GM18867 (cell line): Measurements from ENCODE around the gene TXNRD2.

ENCODE experiments used
- ATAC-seq: cut with Tn5 transposase; IDR thresholded peaks from one replicate; pipeline ENCODE4 v1.9.1; 2021; ENCODE audit warnings: mild to moderate bottlenecking, moderate library complexity; ENCODE audit not compliant: unreplicated experiment

Gene TXNRD2

DNA sequence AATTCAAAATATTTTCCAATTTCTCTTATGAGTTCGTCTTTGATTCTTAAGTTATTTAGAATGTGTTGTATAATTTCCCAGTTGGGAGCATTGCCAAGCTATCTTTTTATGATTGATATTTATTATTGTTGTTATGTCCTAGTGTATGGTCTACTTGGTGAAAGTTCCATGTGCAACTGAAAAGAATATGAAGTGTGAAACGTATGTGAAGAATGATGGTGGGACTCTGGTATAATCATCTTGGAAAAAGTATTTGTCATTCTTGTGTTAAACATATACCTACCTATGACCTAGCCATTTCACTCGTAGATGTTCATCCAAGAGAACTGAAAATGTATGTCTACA lies 75.0 kb downstream of the TXNRD2 start:
- no peak for ATAC-seq

DNA sequence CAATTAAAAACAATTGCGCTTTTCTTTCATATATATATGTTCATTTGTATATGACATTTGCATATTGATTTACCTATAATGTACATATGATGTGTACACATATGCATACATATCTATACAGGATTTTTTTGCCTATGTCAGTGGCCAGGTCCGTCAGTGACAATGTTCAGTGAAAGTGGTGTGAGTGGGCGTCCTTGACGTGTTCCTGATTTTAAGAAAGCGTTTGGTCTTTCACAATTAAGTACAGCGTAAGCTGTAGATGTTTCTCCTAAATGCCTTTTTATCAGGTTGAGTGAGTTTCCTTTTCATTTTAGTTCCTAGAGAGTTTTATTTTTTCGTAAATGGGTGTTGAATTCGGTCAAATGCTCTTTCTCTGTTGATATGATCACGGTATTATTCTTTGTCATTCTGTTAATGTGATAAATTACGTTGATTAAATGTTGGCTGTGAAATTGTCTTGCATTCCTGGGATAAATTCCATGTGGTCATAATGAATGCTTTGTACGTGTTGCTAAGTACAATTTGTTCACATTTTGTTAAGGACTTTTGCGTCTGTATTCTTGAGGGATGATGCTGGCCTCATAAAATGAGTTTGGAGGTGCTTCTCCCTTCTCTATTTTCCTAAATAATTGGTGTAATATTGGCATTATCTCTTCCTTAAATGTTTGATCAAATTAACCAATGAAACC lies 76.3 kb downstream of the TXNRD2 start:
- no peak for ATAC-seq

DNA sequence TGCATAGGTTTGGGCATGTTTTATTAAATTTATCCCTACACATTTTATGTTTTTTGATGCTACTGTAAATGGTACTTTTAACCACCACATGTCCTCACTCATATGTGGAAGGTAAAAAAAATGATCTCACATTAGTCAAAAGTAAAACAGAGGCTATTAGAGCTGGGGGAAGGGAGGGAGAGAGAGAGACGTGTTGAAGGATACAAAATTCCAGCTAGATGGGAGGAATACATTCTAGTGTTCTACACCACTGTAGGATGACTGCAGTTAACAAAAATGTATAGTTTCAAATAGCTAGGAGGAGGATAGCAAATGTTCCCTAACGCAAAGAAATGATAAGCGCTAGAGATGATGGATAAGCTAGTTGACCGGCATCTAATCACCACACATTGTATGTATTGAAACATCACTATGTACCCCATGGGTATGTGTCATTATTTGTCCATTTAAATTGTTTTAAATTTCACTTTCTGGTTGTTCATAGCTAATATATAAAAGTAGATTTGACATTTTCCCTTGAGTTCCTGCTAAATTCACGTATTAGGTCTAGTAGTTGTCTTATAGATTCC lies 77.0 kb downstream of the TXNRD2 start:
- no peak for ATAC-seq

DNA sequence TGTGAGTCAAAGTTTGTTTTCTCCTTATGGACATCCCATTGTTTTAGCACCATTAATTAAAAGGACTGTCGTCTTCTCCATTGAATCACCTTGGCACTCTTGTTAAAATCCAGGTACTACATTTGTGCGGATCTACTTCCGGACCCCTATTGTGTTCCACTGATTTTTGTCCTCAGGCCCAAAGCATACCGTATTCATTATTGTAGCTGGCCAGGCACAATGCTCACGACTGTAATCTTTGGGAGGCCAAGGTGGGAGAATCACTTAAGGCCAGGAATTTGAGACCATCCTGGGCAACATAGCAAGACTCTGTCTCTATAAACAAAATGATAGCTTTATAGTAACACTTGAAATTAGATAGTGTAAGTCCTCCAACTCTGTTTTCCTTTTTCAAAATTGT lies 78.0 kb downstream of the TXNRD2 start:
- no peak for ATAC-seq

DNA sequence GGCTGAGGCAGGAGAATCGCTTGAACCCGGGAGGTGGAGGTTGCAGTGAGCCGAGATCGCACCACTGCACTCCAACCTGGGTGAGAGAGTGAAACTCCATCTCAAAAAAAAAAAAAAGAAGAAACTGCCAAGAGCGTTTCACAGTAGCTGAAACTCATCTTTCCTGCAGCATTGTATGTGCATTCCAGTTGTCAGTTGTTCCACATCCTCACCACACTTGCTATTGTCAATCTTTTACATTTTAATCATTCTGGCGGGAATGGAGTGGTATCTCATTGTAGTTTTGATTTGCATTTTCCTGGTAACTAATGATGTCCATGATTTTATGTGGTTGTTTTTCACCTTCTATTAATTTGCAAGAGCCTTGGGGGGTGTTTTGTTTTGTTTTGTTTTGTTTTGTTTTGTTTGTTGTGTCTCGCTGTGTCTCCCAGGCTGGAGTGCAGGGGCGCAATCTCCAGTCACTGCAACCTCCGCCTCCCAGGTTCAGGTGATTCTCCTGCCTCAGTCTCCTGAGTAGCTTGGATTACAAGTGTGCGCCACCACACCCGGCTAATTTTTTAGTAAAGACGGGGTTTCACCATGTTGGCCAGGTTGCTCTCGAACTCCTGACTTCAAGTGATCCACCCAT lies 78.9 kb downstream of the TXNRD2 start:
- ATAC-seq: no peak

DNA sequence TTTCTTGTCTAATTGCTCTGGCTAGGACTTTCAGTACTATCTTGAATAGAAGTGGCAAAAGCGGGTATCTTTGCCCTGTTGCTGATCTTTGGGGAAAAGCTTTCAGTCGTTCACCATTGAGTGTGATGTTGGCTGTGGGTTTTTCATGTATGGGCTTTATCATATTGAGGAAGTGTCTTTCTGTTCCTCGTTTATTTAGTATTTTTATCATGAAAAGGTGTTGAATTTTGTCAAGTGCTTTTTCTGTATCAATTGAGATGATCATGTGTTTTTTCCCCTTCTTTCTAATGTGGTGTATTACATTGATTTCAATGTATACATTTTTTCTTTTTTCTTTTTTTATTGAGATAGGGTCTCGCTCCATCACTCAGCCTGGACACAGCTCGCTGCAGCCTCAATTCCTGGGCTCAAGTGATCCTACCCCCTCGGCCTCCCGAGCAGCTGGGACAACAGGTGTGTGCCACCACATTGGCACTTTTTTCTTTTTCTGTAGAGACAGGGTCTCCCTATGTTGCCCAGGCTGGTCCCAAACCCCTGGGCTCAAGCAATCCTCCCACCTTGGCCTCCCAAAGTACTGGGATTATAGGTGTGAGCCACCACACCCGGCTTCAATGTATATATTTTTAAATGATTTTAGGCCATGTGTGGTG lies 81.6 kb downstream of the TXNRD2 start:
- no peak for ATAC-seq

DNA sequence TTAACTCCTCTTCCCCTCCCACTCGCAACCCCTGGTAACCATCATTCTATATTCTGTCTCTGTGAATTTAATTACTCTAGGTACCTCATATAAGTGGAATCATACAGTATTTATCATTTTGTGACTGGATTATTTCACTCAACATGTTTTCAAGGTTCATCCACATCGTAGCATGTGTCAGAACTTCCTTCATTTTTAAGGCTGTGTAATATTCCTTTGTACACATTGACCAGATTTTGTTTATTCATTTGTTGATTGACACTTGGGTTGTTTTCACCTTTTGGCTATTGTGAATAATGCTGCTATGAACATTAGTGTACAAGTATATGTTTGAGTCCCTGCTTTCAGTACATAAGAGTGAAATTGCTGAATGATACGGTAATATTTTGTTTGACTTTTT lies 84.2 kb downstream of the TXNRD2 start:
- no peak for ATAC-seq

DNA sequence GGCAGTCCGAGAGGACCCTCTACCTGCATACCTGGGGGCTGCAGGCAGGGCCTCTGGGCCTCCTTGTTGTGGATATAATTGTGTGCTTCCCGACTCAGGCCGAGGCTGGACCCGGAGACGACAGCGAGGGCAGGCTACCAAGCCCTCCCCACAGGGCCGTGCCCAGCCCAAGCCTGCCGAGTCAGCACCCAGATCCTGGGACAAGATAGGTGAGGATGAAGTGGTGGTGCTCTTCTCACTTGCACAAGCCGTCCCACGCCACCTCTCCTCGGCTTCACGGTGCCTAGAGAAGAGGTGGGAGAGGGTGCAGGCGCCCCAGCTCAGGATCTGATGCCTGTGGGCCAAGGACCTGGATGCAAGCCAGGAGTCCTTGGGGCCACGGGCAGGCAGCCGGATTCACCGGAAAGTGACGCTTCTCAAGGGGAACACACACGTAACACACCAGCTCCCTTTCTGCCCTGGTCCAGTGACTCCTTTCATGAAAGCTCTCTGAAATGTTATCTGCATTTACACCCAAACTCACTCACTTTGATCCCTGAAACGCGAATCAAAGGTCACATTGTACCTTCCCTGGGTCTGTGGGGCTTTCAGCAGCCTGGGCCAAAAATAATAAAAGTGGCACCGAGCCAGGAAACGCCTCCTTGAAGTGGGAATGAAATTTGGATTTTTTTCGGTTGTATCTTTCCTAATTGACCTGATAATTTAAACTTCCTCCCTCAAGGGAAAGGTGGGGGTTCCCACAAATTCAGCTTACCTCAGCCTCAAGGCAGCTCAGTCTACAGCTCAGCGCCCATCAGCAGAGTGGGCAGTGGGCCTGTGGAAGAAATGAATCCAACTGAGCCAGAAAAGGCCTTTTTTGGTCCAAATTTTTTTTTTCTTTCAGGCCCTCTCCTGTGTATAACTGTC lies 85.9 kb downstream of the TXNRD2 start:
- ATAC-seq: peak; percentile 11

DNA sequence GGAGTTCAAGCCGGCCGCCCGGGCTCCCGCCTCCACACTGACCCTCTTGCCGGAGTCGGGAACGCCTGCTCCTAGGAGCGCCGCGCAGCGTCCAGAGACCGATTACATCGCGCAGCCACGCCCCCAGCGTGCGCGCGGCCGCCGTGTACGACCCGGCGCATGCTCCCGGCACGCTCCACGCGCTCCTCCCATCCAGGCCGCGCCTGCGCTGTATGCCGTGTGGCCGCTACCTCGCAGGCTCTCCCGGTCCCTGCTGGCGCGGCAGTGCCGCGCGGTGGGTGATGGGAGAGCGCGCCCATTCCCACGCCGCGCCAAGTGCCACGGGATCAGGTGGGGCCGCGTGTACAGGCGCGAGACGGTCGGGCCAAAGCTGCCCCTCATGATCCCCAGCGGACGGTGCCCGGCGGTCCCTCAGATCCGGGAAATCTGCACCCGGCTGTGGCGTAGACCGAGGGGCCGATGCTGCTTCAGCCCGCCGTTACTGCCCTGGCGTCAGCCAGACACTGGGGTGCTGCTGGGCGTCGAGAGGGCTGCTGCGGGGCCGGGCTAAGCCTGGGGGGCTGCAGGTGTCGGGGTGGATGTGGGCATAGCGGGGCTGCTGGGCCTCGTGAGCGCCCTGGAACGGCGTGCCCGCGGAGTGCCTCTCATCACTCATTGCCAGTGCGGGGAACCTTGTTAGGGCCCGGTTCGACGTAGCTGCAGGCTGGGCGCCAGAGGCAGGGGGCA lies 86.7 kb downstream of the TXNRD2 start, which contains the start of the genes GNB1L and RTL10:
Gene GNB1L (minus strand): TSS at position 97 of the 726 bp plus-strand sequence. CDS start 33,519 bp downstream, outside the sequence.
Gene RTL10 (minus strand): TSS at position 97 of the 726 bp plus-strand sequence. CDS start 2,613 bp downstream, outside the sequence.
- ATAC-seq: peak; percentile 83

DNA sequence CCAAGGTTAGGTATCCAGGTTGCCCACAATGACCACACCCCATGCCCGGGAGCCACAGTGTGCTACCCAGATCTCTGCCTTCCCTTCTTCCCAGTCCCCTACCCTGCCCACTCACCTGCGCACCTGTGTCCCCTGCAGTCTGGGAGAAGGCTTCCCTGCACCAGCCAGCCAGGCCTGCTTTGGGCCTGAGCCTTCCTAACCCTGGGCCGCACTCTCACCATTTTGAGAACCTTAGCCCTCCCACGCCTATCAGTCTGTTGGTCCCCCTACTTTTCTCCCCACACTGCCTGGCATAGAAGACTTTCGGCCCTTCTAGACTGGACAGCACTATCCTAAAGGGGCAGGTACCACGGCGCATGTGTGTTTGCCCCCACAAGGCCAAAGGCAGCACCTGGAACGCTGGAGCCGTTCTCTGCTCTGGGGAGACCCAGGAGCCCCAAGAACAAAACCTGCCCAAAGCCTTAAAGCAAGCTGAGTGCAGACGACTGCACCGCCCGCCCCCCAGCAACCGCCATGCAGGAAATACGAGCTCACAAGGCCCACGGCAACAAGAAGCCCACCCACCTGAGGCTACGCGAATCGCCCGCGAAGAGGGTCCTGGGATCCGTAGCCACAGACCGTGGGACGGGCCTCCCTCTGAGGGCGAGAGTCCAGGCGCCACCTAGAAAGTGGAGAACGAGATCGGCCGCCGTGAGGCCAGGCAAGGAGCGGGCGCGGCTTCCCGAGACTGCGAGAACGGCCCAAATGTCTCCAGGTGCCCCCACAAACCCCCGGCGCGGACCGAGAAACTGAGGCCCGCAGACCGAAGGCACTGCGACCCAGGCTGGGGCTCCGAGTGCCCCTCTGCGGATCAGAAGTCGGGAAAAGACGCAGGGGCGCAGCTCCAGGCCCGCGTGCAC lies 87.5 kb downstream of the TXNRD2 start:
- no peak for ATAC-seq

DNA sequence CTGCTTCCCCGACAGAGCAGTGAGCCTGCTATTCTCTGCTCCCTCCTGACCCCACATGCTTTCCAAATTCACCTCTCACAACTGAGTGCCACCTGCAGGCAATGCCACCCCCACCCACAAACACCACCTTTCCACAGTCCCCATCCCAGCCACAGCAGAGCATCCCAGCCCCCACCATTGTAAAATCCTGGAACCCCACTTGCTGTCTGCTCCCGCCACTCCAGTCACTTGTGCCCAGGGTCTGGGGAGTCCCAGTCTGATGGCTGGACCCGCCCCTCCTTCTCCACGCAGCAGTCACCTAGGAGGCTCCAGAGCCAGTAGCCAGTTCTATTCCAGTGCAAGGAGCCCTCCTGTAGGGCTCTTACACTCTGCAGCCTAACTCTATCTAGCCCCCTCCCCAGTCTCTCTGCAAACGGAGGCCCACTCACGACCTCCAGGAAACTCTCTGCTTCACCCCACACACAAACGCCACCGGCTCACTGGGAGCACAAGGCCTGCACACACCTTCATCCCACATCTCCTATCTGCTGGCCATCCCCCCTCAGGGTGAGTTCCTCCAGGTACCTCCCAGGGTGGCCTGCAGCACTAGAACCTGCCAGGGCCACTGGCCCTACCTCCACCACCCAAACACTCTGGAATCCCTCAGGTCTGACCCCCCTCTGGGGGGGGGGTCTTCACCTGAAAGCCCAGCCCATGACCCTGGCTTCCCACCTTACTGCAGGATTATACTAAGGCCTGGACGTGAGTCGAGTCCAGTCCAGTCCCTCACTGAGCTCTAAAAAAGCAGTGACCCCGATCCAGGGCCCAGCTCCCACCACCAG lies 88.3 kb downstream of the TXNRD2 start:
- no peak for ATAC-seq

DNA sequence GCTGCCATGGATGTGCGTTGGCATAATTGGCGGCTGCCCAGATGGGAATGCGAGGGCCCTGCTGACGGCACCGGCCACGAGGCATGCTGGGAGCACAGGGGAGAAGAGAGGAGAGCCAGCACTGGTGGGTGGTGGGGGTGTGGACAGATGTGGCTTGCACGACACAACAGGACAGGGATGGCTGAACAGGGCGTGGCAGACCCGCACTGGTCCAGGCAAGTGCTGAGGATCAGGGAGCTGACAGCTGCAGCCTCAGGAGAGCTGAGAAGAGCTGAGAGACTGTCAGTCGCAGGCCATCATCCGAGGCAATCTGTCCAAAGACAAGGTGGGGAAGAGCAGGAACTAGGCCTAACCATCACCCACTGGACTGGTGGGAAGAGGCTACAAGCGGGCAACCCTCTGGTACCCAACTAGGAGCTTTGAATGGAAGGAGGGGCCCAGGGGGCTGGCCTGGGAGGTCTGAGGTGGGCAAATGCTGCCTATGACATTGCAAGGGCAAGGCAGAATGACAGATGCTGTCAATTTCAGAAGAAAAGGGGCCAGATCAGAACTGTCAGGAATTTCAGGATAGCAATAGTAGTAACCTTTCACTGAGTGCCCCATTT lies 89.3 kb downstream of the TXNRD2 start:
- ATAC-seq: no peak

DNA sequence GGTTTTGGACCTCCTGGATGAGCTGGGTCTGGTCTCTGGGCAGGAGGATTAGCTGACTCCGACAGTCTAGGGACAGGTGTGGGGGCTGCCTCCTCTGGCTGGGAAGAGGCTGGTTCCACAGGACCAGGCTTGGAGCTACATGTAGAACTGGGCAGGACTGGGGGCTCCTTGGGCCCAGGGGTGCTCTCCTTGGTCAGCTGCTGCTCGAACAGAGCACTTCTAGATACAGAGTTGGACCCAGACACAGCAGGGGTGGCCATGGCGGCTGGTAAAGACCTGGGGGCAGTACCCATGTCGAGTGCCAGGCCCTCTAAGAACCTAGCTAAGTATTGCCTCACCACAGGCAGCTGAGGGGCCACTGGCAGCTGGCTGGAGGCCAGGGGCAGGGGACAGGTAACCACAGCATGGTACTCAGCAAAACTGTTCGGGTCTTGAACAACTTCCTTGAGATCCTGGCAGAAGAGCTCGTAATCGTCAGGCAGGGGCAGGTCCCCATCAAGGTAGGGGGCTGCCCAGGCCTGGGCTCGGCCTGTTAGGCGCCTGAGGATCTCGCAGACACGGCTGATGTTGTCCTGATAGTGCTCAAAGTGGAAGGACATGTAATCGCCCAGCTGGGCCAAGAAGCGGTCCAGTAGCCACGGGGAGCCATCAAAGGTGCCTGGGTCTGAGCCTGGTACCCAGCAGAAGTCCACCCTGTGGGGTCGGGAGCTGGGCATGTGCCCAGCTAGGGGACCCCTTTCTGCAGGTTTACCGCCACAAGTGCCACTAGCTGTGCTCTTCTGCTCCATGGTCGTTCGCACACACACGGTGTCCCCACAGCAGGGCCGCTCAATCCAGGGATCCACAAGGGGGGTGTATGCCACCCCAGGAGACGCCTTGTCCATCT lies 90.1 kb downstream of the TXNRD2 start:
- ATAC-seq: no peak

DNA sequence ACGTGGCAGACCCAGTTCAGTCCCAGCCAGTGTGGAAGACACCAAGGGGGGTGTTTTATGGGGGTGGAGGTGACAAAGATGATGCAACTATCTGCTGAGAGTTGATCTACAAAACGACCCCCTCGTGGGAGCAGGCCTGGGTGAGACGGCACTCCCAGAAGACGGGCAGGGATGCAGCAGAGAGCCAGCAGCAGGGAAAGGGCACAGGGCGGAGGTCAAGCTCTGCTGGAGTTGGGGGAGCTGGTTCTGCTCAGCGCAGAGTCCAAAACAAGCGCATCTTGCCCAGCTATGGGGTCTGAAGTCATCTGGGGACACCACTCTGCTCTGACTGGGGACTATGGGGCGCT lies 90.9 kb downstream of the TXNRD2 start:
- no peak for ATAC-seq

DNA sequence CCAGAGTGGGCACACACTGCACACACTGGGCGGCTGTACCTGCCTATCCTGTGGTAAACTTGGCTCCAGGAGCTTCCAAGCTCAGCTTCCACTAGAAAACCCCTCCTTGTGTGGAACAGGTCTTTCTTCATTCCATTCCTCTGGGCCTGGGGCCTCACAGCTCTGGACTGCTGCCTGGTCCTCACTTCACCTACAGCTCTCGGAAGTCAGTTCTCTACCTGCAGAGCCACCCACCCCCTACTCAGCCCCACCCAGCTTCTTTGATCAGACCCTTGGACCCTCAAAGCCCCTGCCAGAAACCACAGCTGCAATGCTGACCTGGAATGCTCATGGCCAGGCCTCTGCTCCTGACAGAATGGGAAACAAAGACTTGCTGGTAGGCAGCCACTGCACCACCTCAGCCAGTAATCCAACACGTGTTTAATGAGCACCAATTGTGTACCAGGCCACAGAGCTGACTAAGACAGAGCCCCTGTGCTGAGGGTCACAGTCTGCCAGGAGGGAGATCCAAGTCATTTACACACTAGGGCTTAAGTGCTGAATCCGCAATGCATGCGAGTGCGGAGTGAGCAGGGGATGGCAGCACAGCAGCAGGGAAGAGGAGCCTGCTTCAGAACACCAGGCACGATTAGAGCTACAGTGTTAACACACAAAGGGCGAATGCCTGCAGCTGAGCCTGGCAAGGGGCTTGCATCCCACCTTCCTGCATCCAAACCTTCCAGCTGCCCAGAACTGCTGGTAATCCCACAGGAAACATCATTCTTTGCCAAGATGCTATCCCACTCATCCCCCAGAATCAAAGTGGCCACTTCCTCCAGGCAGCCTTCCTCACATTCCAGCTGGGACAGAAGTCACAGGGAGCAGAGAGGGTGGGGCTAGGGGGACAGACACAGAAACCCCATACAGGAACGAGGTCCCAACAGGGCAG lies 91.5 kb downstream of the TXNRD2 start:
- no peak for ATAC-seq
